GM19099 (cell line): ENCODE results near the gene SULT1E1.

Source experiments
- POLR2A ChIP-seq: IDR thresholded peaks from 3 replicates; pipeline ENCODE4 v1.6.1; 2011; ENCODE audit warnings: low read depth; ENCODE audit not compliant: insufficient read length; ENCODE audit errors: extremely low read depth

SULT1E1 gene

GRCh38 chr4:69860052-69860451 lies at the start of gene SULT1E1:
SULT1E1 (minus strand) TSS chr4:69860145; CDS start chr4:69857644, 2,501 bp downstream.
- no peak for TF ChIP-seq POLR2A

- no peak for TF ChIP-seq POLR2A
Measured at GRCh38 chr4:69909195-69909594, 49.2 kb upstream of the SULT1E1 start.

DNA sequence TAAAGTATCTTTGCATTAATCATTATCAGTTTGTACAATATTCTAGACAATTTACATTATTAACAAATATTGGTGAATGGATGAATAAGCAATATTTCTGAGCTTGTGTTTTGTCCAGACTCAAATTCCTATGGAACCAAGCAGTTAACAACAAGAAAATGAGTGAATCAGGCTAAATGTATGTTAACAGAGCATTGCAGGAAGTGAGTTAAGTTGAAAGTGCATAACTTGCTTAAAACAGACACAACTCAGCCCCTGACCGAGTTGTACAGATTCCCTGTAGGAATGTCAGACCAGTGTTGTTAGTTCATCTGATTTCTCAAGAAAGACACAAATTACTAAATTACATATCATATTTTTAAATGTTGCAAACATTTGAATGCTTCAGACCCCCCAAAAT lies 47.2 kb upstream of the SULT1E1 start:
- no peak for TF ChIP-seq POLR2A

- TF ChIP-seq POLR2A, result no peak
Measured at GRCh38 chr4:69896530-69897116, 36.7 kb upstream of the SULT1E1 start.

DNA sequence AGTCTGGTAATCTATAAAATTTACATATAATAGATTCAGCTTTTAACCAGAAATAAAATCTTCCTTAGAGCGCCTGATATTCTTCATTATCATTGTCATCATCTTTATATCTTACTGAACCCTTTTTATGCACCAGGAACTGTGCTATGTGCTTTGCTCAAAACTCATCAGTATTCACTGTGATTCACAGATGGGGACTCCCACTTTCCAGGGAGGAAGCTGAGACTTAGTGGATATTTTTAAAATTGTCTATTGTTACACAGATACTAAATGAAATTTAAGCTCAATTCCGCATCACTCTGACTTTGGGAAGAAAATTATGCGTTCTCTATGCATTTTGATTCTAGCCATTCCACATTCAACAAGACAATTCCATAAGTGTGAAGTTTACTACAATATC lies 34.8 kb upstream of the SULT1E1 start:
- TF ChIP-seq POLR2A, result no peak

DNA sequence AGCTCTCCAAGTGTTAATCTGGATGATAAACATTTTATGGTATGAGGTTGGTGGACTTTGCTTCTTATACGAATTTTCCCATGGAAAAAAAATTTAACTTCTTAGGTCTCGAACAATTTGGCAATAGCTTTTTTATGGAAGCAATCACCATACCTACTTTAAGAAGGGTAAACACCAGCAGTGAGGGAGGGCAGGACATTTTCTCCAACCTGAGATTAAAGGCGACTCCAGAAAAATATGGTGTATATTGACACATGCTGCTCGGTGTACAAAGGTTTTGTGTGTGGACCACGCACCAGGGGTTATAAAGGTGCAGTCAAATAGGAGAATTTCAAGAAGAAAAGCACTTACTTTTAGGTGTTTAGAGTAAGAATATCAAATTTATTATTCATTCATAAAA lies 34.2 kb upstream of the SULT1E1 start:
- TF ChIP-seq POLR2A, result no peak

DNA sequence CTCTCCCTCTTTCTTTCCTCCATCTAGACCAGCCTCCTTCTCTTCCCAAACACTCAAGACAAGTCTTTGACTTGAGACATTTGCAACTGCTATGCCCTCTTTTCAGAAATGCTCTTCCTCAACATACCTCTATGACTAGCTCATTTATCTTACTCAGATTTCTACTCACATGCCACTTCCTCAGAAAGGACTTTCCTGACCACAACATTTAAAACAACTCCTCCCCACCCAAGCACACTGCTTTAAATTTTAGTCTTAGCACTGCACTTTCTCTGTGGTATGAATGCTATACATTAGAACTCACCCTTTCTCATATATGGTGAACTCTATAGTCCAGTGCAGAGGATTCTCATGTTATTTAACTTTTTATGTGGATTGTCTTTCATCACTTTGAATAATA lies 28.4 kb upstream of the SULT1E1 start:
- TF ChIP-seq POLR2A, result no peak

GRCh38 chr4:69882150-69882549 lies 22.2 kb upstream of the SULT1E1 start:
- TF ChIP-seq POLR2A, result no peak

DNA sequence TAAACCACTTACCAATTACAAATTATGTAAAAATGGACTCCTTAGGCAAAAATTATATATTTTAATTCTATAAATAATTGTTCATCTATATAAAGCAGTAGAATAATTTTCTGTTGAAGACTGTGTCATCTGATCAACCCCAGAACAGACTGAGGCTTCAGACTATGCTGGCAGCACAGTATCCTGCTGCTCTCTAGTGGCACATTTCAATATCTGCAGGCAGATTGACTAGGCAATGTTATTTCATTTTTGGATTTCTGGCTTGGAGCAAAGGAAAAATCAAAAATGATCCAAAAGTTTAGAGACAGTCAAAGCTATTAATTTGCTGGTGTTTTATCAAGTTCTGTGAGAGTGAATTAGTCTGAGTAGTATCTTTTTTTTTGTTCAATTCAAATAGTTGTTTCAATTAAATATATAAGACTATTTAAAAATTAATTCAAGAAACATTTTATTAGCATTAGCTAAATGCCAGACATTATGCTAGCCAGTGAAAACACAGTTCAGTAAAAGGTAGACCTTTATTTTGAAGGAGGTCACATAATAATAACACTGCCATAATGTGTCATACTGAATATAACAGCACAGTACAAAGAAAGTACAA lies 21.3 kb upstream of the SULT1E1 start:
- TF ChIP-seq POLR2A, result no peak

DNA sequence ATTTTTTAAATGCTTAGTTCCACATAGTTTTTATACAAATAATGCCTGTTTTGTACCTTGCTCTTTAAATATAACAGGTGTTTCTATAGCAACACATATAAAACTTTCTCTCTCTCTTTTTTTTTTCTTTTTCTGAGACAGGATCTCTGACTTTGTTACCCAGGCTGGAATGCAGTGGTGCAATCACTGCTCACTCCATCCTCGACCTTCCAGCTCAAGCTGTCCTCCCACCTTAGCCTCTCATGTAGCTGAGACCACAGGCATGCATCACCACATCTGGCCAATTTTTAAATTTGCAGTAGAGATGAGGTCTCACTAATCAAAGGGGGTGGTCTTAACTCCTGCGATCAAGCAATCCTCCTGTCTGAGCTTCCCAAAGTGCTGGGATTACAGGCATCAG lies 18.3 kb upstream of the SULT1E1 start:
- TF ChIP-seq POLR2A, result no peak

- TF ChIP-seq POLR2A, result no peak
Measured at GRCh38 chr4:69877453-69877852, 17.5 kb upstream of the SULT1E1 start.

DNA sequence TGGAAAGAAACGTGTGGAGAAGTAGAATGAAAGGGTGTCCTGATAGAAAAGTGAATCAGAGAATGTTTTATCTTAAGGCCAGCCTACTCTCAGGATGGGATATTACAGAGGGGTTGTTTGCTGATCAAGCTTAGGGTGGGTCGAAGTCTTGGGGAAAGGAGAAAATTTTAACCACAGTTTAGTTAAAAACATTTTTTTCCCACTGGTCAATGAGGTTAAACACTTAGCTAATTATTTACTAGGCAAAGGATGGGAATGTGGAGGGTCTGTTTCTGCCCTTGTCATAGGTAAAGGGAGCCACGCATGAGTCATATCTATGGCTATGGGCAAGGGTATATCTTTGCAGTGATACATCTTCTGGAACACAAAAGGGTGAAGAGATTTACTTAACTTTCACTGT lies 16.1 kb upstream of the SULT1E1 start:
- no peak for TF ChIP-seq POLR2A

DNA sequence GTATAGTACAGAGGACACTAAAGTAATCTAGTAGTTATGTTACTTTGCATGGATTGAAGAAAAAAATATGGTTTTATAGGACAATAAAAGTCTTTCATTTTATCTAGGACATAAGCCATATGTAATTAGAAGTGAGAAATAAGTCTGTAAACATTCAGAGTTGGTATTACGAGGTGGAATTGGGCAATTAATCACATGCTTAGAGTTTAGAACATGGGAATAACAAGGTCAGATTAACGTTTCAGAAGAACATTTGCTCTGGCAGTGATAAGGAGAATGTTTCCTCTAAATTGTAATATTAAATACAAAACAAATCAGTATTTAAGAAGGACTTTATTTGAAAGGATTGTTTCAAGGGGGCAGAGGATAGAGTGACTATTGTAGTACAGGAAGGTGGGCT lies 15.6 kb upstream of the SULT1E1 start:
- no peak for TF ChIP-seq POLR2A

GRCh38 chr4:69874507-69874906 lies 14.6 kb upstream of the SULT1E1 start:
- no peak for TF ChIP-seq POLR2A

DNA sequence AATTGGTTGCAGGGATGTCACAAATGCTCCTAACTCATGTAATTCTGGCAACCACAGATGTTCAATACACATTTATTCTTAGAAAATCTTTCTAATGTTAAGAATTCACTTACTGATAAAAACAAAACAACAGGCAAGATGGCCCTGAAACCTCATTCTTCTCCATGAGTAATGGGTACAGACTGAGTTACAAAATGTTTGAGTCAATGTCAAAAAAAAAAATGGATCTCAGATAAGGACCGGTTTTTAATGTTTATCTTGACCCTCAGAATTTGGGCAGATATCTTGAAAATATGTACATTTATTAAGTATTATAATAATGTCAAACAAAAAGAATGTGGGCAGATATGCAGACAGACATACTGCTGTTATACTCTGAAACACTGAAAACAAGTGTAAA lies 1.8 kb upstream of the SULT1E1 start:
- no peak for TF ChIP-seq POLR2A

- TF ChIP-seq POLR2A, result no peak
Measured at GRCh38 chr4:69860521-69861298, 765 bp upstream of the SULT1E1 start.
